NT2/D1 (cell line): Measurements from ENCODE around the gene ACTN2.

ENCODE experiments used
- SUZ12 ChIP-seq: IDR thresholded peaks from 2 replicates; pipeline ENCODE4 v1.6.1; 2011; ENCODE audit not compliant: insufficient read length, insufficient read depth; ENCODE audit errors: extremely low read depth
- YY1 ChIP-seq: IDR thresholded peaks from 2 replicates; pipeline ENCODE4 v1.6.1; 2011; ENCODE audit not compliant: insufficient read length, insufficient read depth
- ZNF274 ChIP-seq: IDR thresholded peaks from 2 replicates; pipeline ENCODE4 v1.6.1; 2011; ENCODE audit warnings: mild to moderate bottlenecking, low read depth, low read length

DNA sequence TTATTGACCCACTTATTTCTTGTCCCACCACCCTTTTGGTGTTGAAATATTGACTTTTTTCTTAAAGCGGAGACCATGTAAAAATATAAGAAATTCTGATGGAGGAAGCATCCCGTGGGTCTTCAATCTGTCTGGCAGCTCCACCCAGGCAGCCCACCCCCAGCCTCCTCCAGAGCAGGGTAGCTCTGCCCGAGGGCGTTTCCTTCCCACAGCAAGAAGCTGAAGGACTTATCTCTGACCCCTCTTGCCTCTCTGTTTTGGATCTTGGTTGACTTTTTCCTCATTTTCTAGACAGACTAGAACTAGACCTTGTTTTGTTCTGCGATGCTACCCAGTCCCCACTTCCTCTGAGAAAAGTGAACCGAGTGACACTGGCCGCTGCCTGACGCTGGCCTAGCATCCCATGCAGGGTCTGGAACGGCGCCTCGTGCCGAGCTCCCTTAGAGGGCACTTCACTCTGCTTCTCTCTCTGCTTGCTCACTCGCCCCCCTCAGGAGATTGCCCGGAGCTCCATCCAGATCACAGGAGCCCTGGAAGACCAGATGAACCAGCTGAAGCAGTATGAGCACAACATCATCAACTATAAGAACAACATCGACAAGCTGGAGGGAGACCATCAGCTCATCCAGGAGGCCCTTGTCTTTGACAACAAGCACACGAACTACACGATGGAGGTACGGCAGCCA, 68.4 kb downstream of the ACTN2 start:
- TF ChIP-seq YY1: no peak
- TF ChIP-seq ZNF274: no peak
- TF ChIP-seq SUZ12: no peak
